Skeletal muscle tissue (tissue), 4 donors: ENCODE data around the gene PTPN14. TPM values are rescaled to one million over a fixed set of nuclear protein-coding genes. Genes with fewer than 3 reads are reported as not detected.

Experiments
- H3K27ac ChIP-seq: one replicate; pipeline ENCODE4 v1.7.0; 2013; ENCODE audit warnings: mild to moderate bottlenecking, low read depth, low read length, inconsistent platforms
- H3K27me3 ChIP-seq, 3 donors: one replicate each; pipeline ENCODE4 v1.7.0; 2013; ENCODE audit warnings: low read length in 3 of 3; ENCODE audit not compliant: control insufficient read depth in 3 of 3, insufficient read depth in 3 of 3
- H3K36me3 ChIP-seq, 3 donors: one replicate each; pipeline ENCODE4 v1.7.0; 2013; ENCODE audit warnings: low read length in 3 of 3; ENCODE audit not compliant: control insufficient read depth in 3 of 3, insufficient read depth in 3 of 3
- H3K4me1 ChIP-seq, 3 donors: one replicate each; pipeline ENCODE4 v1.7.0; 2013; ENCODE audit warnings: low read length in 3 of 3, mild to moderate bottlenecking in 3 of 3; ENCODE audit not compliant: control insufficient read depth in 3 of 3, insufficient read depth in 3 of 3
- H3K4me3 ChIP-seq, 3 donors: one replicate each; pipeline ENCODE4 v1.7.0; 2013; ENCODE audit warnings: low read length in 3 of 3
- H3K9ac ChIP-seq, 3 donors: one replicate each; pipeline ENCODE4 v1.7.0; 2013; ENCODE audit warnings: low read length in 3 of 3, mild to moderate bottlenecking in 3 of 3, moderate library complexity in 2 of 3, low read depth in 1 of 3
- H3K9me3 ChIP-seq, 3 donors: one replicate each; pipeline ENCODE4 v1.7.0; 2013; ENCODE audit warnings: low read length in 3 of 3; ENCODE audit not compliant: control insufficient read depth in 3 of 3
- total RNA-seq: library from RNA; depleted of rRNA; stranded (reverse); fragments of >200 nt; gene quantifications from one replicate; pipeline ENCODE4 v1.2.3, GENCODE V29; 2014
- donor health status: Osteomylitis.

Gene PTPN14
- total RNA-seq, 1 donor from 2014 or later: 19.8 TPM

DNA sequence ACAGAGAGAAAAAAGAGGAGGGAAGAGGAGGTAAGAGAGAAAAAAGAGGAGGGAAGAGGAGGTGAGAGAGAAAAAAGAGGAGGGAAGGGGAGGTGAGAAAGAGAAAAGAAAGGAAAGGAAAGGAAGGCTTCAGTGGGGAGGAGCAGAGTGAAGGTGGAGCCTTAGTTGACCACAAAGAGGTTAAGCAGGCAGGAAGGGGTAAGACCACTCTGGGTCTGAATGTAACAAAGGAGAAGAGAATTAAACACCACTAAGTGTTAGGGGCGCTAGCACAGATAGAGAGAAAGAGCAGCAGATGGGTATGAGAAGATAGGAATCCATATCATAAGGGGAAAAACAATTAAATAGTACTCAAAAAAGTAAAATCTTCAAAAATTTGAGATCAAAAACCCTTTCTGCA, 6.6 kb downstream of the PTPN14 start:
- Histone ChIP-seq H3K27ac (no peak overlapping the region), H3K4me1 (peaks cover 59 to 69% (median 62%) of the 10 kb centered on the region in 3 donors)

DNA sequence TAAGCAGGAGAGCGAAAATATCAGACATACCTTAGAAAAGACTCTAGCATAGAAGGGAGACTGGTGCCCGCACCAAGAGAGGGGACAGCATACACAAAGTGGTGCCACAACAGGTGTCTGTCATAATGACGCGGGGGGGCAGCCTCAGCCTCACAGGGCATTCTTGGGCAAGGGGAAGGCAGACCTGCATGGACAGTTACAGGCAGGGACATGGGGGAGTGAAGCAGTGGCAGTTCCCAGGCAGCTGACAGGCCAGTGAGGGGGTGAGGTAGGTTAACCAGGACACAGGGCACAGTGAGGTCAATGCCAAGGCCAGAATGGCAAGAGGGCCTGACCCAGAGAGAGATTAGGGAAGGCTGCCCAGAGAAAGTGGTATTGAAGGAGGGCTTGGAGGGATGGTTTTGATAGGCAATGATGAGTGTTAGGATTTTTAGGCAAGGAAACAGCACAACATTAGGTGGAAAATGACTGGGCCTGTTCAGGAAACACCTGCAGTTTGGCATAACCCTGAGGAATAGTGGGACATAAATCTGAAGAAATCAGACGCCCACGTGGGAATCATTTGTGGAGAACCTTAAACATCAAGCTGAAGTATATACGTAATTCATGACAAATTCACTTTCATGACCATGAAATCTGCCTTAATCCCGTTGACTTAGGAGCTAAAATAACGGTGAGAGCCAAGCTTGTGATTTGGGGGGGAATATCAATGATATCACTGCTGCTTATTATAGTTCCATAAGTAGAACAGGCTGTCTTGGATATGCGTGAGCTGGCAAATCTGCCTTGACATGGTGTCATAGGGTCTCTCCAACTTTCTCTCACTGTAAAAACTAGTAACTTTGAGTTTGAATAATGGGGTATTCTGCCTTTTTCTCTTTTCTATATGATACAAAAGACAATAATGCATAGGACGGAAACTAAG, 8.9 kb downstream of the PTPN14 start:
- H3K4me1 ChIP-seq: peaks cover 49 to 59% (median 50%) of the 10 kb centered on the region in 3 donors
- H3K36me3 ChIP-seq: peaks cover 0 to 4% (median 0%) of the 10 kb centered on the region in 3 donors
- H3K9me3 ChIP-seq: no peaks in the 10 kb centered on the region
- no peaks in the 10 kb centered on the region for H3K27me3 ChIP-seq
- peak overlapping the region; percentile 4 to 36 (median 26) for H3K9ac ChIP-seq
- H3K27ac ChIP-seq: peak overlapping the region; percentile 59
- peak overlapping the region in 1 of 3 donors; percentile 10 for H3K4me3 ChIP-seq

More for the DNA sequence above, 6.6 kb downstream of the PTPN14 start:
- Histone ChIP-seq H3K36me3 (peaks cover 0 to 4% (median 0%) of the 10 kb centered on the region in 3 donors), H3K4me3 (no peak overlapping the region), H3K27me3 (no peaks in the 10 kb centered on the region), H3K9me3 (no peaks in the 10 kb centered on the region), H3K9ac (no peak overlapping the region)

DNA sequence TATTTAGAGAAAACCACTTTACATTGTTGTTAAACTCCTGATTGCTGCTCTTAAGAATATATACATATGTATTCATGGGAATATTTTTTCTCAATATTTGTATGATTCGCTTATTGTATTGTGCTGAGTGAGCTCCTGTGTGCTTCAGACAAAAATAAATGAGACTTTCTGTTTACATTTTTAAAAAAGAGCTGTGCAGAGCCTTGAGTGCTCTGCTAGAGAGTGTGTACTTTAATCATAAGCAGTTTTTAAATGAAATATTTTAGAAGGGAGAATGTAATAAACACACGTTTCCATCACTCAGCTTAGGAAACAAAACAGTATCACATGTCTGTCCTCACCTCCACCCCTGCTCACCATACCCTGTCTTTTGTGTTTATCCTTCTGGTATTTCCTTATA, 9.7 kb downstream of the PTPN14 start:
- Histone ChIP-seq H3K36me3 (peaks cover 0 to 4% (median 0%) of the 10 kb centered on the region in 3 donors), H3K4me3 (no peak overlapping the region), H3K27ac (peak overlapping the region; percentile 59), H3K4me1 (peaks cover 44 to 59% (median 49%) of the 10 kb centered on the region in 3 donors), H3K9ac (no peak overlapping the region), H3K9me3 (no peaks in the 10 kb centered on the region), H3K27me3 (no peaks in the 10 kb centered on the region)

DNA sequence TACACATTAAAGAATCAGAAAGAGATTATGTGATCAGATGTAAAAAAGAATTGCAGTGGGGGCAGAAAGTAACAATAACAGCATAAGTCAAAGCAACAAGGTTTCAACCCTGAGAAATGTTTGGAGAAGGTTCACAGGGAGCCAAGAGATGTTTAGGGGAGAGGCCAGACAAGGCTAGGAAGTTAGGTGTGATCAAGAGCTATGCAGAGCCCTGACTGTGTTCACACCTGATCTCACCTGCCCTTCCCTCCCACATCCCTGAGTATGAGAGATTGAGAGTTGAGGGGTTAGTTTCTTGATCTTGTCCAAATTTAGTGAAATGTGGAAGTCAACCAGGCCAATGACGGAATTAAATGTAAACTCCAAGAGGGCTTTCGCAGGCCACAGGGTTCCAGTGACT, 10.2 kb downstream of the PTPN14 start:
- H3K4me3 ChIP-seq: no peak overlapping the region
- no peak overlapping the region for H3K9ac ChIP-seq
- no peaks in the 10 kb centered on the region for H3K9me3 ChIP-seq
- H3K27ac ChIP-seq: peak overlapping the region; percentile 59
- H3K27me3 ChIP-seq: no peaks in the 10 kb centered on the region
- H3K4me1 ChIP-seq: peaks cover 42 to 54% (median 44%) of the 10 kb centered on the region in 3 donors
- peaks cover 0 to 4% (median 0%) of the 10 kb centered on the region in 3 donors for H3K36me3 ChIP-seq

DNA sequence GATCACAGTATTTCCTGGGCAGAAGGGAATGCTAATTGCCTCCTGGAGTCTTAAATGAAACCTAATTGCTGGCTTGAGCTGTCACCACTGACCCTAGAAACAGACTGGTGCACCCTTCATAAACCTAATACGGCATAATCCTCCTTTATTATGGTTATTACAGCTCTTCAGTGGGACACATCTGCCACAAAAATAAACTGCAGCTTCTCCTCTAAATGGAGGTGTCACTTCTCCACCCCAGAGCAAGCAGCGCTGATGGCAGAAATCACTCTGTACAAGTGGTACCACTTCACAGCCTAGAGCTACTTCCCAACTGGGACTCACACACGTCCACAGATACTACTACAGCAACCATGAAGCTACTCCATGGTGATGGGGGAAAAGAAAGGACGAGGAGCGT, 11.1 kb downstream of the PTPN14 start:
- peak overlapping the region in 1 of 3 donors; percentile 1 for H3K9ac ChIP-seq
- H3K4me3 ChIP-seq: no peak overlapping the region
- H3K36me3 ChIP-seq: no peaks in the 10 kb centered on the region
- no peaks in the 10 kb centered on the region for H3K27me3 ChIP-seq
- H3K4me1 ChIP-seq: peaks cover 36 to 45% (median 38%) of the 10 kb centered on the region in 3 donors
- no peaks in the 10 kb centered on the region for H3K9me3 ChIP-seq
- H3K27ac ChIP-seq: peak overlapping the region; percentile 25

DNA sequence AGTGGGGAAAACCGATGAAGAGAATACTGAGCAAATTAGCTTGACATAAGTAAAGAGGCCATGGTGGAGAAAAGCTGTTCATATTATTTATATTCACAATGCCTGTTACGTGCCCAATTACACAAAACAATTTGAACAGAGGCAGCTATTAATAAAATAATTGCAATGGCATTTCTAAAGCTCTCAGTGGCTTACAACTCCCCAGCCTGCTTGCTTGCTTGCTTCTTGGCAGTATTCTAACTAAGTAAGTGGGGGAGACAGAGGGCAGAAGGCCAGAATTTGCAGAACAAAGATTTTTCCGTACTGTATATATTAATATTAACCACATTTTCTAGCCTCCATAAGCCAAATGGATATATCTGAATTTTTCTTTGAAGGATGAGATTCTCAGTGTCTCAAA, 12.9 kb downstream of the PTPN14 start:
- no peaks in the 10 kb centered on the region for H3K27me3 ChIP-seq
- peaks cover 32 to 44% (median 38%) of the 10 kb centered on the region in 3 donors for H3K4me1 ChIP-seq
- peak overlapping the region; percentile 2 for H3K27ac ChIP-seq
- H3K9me3 ChIP-seq: no peaks in the 10 kb centered on the region
- no peak overlapping the region for H3K4me3 ChIP-seq
- H3K36me3 ChIP-seq: no peaks in the 10 kb centered on the region
- peak overlapping the region in 1 of 3 donors; percentile 19 for H3K9ac ChIP-seq

DNA sequence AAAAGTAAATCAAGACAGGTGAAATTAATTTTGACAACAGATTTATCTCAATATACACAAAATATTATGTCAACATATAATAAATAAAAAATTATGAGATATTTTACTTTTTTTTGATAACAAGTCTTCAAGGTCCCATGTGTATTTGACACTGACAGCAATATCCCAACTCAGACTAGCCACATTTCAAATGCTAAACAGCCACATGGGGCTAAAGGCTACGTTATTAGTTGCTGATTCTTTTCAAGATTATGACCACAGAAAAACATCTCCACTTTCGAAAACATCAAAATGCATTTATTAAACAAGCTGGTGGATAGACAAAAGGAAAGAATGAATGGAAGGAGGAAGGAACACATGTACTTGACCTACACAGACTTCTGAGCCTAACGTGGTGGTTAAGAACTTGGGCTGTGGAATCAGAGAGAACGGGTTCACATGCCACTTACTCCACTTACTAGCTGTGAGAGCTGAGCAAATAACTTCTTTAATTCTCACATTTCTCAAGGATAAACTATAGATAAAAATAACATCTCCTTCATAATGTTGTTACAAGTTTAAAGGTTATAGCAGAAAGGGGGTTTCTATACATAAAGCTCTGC, 13.4 kb downstream of the PTPN14 start:
- Histone ChIP-seq H3K9ac (peak overlapping the region in 1 of 3 donors; percentile 19), H3K27me3 (no peaks in the 10 kb centered on the region), H3K27ac (peak overlapping the region; percentile 2), H3K9me3 (no peaks in the 10 kb centered on the region), H3K36me3 (peaks cover under 1 to 2% (median 1%) of the 10 kb centered on the region in 3 donors), H3K4me3 (no peak overlapping the region), H3K4me1 (peaks cover 31 to 42% (median 36%) of the 10 kb centered on the region in 3 donors)

DNA sequence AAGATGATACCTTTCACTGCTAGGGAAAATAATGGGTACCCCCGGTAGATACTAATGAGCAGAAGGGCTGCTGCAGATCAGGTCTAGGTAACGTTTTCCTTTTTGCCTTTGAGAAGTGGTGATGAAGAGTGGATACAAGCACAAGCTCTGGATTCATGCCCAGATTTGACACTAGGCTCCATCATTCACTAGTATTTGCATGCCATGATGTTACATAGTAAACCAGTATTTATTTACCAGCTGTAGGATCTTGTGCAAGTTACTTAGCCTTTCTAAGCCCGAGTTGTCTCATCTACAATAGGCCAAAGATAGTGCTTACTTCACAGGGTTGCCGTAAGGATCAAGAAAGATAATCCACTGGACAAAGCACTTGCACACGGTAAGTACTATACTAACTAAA, 14.2 kb downstream of the PTPN14 start:
- Histone ChIP-seq H3K27ac (peak overlapping the region; percentile 22), H3K4me1 (peaks cover 23 to 37% (median 29%) of the 10 kb centered on the region in 3 donors), H3K27me3 (no peaks in the 10 kb centered on the region)

DNA sequence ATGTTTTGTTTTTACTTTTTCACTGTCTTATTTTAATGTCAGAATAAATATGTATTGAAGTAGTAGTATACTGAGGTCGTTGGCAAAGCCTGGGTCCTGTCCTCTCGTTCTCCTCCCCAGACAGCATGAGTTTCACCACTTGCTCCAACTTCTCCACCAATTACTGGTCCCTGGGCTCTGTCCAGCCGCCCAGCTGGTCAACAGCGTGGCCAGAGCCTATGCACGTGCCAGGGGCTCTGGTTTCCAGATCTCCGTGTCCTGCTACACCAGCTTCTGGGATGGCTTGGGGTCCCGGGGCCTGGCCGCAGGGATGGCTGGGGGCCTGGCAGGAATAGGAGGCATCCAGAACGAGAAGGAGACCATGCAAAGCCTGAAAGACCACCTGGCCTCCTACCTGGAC, 19.3 kb downstream of the PTPN14 start:
- Histone ChIP-seq H3K4me3 (no peak overlapping the region), H3K36me3 (peaks cover 6 to 7% (median 6%) of the 10 kb centered on the region in 3 donors), H3K4me1 (peaks cover 6 to 13% (median 12%) of the 10 kb centered on the region in 3 donors), H3K9ac (no peak overlapping the region), H3K9me3 (no peaks in the 10 kb centered on the region), H3K27ac (no peak overlapping the region), H3K27me3 (no peaks in the 10 kb centered on the region)

More for the DNA sequence above, 14.2 kb downstream of the PTPN14 start:
- Histone ChIP-seq H3K36me3 (peaks cover 6 to 7% (median 6%) of the 10 kb centered on the region in 3 donors), H3K9me3 (no peaks in the 10 kb centered on the region), H3K4me3 (no peak overlapping the region), H3K9ac (no peak overlapping the region)
